GM12872 (cell line): ENCODE data around the gene A4GNT.

Experiments
- CTCF ChIP-seq: IDR thresholded peaks from 3 replicates; pipeline ENCODE4 v1.5.1; 2011; ENCODE audit warnings: low read depth, mild to moderate bottlenecking, low read length, moderate library complexity; ENCODE audit not compliant: insufficient read depth

Gene A4GNT

GRCh38 chr3:138154534-138154933, 22.3 kb upstream of the A4GNT start:
- no peak for TF ChIP-seq CTCF

DNA sequence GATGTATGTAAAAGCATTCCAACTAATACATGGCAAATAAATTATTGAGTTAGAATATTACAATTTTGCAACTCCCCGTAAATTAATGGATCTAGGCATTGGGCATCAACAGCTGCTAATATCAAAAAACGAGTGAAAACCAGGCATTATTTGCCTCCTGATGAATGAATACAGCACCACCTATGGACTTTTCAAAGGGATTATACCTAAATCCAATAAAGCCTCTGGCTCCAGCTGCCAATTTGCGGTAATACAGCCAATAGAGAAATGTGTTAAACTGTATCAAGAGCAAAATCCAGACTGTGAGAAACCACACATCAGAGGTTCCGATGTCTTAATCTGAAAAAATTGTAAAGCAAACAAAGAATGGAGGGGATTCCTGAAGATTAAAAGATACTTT, 16.3 kb upstream of the A4GNT start:
- no peak for TF ChIP-seq CTCF

GRCh38 chr3:138140940-138141339, 8.8 kb upstream of the A4GNT start:
- TF ChIP-seq CTCF: no peak

DNA sequence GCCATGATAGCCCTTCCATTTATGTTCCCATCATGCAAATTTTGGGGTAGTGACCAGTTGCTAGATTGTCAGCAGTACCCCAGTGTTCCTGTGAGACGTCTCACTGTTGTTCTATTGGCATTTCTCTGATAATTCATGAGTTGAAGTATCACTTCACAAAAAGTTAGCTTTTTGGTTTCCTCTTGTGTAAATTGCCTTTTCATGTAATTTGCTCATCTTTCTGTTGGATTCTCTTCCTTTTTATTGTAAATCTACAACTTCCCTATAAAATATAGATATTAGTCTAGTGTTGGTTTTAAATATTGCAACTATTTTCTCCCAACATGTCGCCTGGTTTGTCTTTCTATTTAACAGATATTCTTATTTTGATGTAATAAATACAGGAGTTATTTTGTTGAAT, 7.5 kb upstream of the A4GNT start:
- TF ChIP-seq CTCF: no peak

DNA sequence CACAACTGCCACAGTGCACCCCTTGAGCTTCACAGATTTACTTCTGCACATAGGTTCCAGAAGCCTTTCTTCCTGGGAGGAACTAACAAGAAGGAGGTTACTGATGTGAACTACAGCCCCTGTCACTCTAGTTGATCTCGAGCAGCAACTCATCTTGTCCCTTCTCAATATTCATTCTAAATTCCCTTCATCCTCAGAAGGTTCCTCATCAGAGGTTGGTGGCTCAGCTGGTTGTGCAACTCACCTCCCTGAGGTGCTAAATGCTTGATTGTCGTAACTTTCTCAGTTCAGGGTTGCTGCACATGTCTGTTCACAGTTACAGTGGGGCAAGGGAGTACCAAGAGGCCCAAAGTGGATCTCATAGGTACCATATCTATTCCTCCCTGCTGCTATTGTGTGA, 5.7 kb upstream of the A4GNT start:
- TF ChIP-seq CTCF: no peak

DNA sequence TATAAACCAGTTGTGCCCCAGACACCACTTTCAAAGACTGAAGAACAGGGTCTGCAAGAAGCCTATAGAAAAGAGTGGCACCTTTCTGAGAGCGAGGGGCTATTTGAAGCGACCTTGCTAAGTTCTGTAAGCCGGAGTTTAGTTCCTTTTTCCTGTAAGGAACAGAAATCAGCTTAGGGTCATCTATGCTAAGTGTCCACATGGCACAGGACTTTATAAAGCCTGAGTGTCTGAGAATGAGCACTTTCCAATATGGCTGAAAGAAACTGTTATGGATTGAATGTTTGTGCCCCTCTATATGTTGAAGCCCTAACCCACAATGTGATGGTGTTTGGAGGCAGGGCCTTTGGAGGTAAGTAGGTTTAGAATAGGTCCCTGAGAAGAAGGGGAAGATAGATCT, 4.0 kb upstream of the A4GNT start:
- no peak for TF ChIP-seq CTCF

DNA sequence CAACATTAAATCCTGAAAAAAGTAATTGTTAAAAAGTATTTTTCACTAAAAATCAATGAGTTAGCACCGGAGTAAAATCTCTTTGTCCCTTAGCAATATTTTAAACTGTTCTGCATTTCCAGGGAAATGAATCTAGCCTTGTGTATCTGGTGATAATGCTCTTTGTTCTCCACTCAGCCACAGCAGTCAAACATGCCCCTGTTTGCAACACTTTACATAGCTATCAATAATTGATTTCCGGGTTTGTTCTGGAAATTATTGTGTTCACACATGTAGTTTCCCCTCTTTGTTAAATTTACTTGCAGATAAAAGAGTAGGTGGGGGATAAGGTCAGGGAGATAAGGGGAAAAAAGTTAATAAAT, 3.6 kb upstream of the A4GNT start:
- no peak for TF ChIP-seq CTCF

GRCh38 chr3:138135146-138135832, 3.1 kb upstream of the A4GNT start:
- TF ChIP-seq CTCF: no peak
